Measurements from ENCODE around the gene CCL17. TPM values are rescaled to one million over a fixed set of nuclear protein-coding genes. Genes with fewer than 3 reads are reported as not detected.

CCL17 gene
- total RNA-seq, 1 experiment from 2014 or later, result not detected

GRCh38 chr16:57411362-57411976, 6.9 kb downstream of the CCL17 start:
- Mint-ChIP-seq H3K27me3 (ENCODE audit: insufficient read depth, unreplicated experiment) (no peaks in the 10 kb centered on the region), H3K27ac (ENCODE audit: unreplicated experiment) (no peak overlapping the region), H3K4me3 (ENCODE audit: unreplicated experiment) (no peak overlapping the region), H3K36me3 (ENCODE audit: insufficient read depth, unreplicated experiment) (no peaks in the 10 kb centered on the region), H3K4me1 (ENCODE audit: low read depth, unreplicated experiment) (peaks cover 2% of the 10 kb centered on the region), H3K9me3 (ENCODE audit: unreplicated experiment) (no peaks in the 10 kb centered on the region)
- CTCF ChIA-PET, result interaction anchor here (1.6 kb wide), 1 partner anchor 107 kb away, joined by 4 read pairs; no protein-coding TSS in a partner anchor
- DNase-seq, result no peak
- H3K4me1 ChIP-seq, result peaks cover 12% of the 10 kb centered on the region
- POLR2A ChIA-PET, result no interaction called here
- no peaks in the 10 kb centered on the region for H3K27me3 ChIP-seq (replicated peaks; ENCODE audit: control insufficient read depth, insufficient read depth, low read length)
- H3K4me3 ChIP-seq (ENCODE audit: low read depth, low read length), result no peak overlapping the region
- TF ChIP-seq, protein P1, sequence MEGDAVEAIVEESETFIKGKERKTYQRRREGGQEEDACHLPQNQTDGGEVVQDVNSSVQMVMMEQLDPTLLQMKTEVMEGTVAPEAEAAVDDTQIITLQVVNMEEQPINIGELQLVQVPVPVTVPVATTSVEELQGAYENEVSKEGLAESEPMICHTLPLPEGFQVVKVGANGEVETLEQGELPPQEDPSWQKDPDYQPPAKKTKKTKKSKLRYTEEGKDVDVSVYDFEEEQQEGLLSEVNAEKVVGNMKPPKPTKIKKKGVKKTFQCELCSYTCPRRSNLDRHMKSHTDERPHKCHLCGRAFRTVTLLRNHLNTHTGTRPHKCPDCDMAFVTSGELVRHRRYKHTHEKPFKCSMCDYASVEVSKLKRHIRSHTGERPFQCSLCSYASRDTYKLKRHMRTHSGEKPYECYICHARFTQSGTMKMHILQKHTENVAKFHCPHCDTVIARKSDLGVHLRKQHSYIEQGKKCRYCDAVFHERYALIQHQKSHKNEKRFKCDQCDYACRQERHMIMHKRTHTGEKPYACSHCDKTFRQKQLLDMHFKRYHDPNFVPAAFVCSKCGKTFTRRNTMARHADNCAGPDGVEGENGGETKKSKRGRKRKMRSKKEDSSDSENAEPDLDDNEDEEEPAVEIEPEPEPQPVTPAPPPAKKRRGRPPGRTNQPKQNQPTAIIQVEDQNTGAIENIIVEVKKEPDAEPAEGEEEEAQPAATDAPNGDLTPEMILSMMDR (IDR thresholded peaks at IDR 0.05; ENCODE audit: insufficient read depth in 1 of 2, low read depth in 1 of 2, low read length in 1 of 2, severe bottlenecking in 1 of 2, unreplicated experiment in 1 of 2), result no peak
- H3K36me3 ChIP-seq (ENCODE audit: control insufficient read depth, insufficient read depth, low read length), result no peaks in the 10 kb centered on the region
- no peaks in the 10 kb centered on the region for H3K9me3 ChIP-seq
- intact Hi-C loops (cut with micrococcal nuclease; ENCODE audit: unreplicated experiment), result no loop called here
- no TSS peak for BruUV-seq (replicated peaks)

- ChIA-PET POLR2A (no interaction called here), CTCF (no interaction called here)
- TF ChIP-seq, protein P1 (IDR thresholded peaks at IDR 0.05; ENCODE audit: insufficient read depth in 1 of 2, low read depth in 1 of 2, low read length in 1 of 2, severe bottlenecking in 1 of 2, unreplicated experiment in 1 of 2), result no peak
- H3K36me3 Mint-ChIP-seq (ENCODE audit: insufficient read depth, unreplicated experiment), result no peaks in the 10 kb centered on the region
- H3K27ac Mint-ChIP-seq (ENCODE audit: unreplicated experiment), result no peak overlapping the region
- peaks cover 23% of the 10 kb centered on the region for H3K4me1 ChIP-seq
- peaks cover 13% of the 10 kb centered on the region for H3K4me1 Mint-ChIP-seq (ENCODE audit: low read depth, unreplicated experiment)
- no peak for DNase-seq
- no peak overlapping the region for H3K4me3 Mint-ChIP-seq (ENCODE audit: unreplicated experiment)
- no peaks in the 10 kb centered on the region for H3K9me3 ChIP-seq
- no peaks in the 10 kb centered on the region for H3K27me3 ChIP-seq (replicated peaks; ENCODE audit: control insufficient read depth, insufficient read depth, low read length)
- H3K9me3 Mint-ChIP-seq (ENCODE audit: unreplicated experiment), result no peaks in the 10 kb centered on the region
- no peaks in the 10 kb centered on the region for H3K36me3 ChIP-seq (ENCODE audit: control insufficient read depth, insufficient read depth, low read length)
- no peak overlapping the region for H3K4me3 ChIP-seq (ENCODE audit: low read depth, low read length)
- no peaks in the 10 kb centered on the region for H3K27me3 Mint-ChIP-seq (ENCODE audit: insufficient read depth, unreplicated experiment)
- no TSS peak for BruUV-seq (replicated peaks)
- intact Hi-C loops (cut with micrococcal nuclease; ENCODE audit: unreplicated experiment), result no loop called here
Observed at GRCh38 chr16:57412584-57412983, 8.0 kb downstream of the CCL17 start.

GRCh38 chr16:57413301-57413730, 8.7 kb downstream of the CCL17 start:
- Mint-ChIP-seq H3K4me1 (ENCODE audit: low read depth, unreplicated experiment) (peaks cover 20% of the 10 kb centered on the region), H3K4me3 (ENCODE audit: unreplicated experiment) (no peak overlapping the region), H3K27ac (ENCODE audit: unreplicated experiment) (no peak overlapping the region), H3K27me3 (ENCODE audit: insufficient read depth, unreplicated experiment) (no peaks in the 10 kb centered on the region), H3K9me3 (ENCODE audit: unreplicated experiment) (no peaks in the 10 kb centered on the region), H3K36me3 (ENCODE audit: insufficient read depth, unreplicated experiment) (peaks cover 5% of the 10 kb centered on the region)
- TF ChIP-seq, protein P1 (IDR thresholded peaks at IDR 0.05; ENCODE audit: insufficient read depth in 1 of 2, low read depth in 1 of 2, low read length in 1 of 2, severe bottlenecking in 1 of 2, unreplicated experiment in 1 of 2), result no peak
- BruUV-seq (replicated peaks), result no TSS peak
- Histone ChIP-seq H3K27me3 (replicated peaks; ENCODE audit: control insufficient read depth, insufficient read depth, low read length) (no peaks in the 10 kb centered on the region), H3K4me1 (peaks cover 26% of the 10 kb centered on the region), H3K4me3 (ENCODE audit: low read depth, low read length) (no peak overlapping the region), H3K9me3 (no peaks in the 10 kb centered on the region), H3K36me3 (ENCODE audit: control insufficient read depth, insufficient read depth, low read length) (no peaks in the 10 kb centered on the region)
- intact Hi-C loops (cut with micrococcal nuclease; ENCODE audit: unreplicated experiment), result no loop called here
- CTCF ChIA-PET, result no interaction called here
- no peak for DNase-seq
- POLR2A ChIA-PET, result no interaction called here

Measured in Caco-2 (cell line).